NT2/D1 (cell line): ENCODE data around the gene PYHIN1.

Experiments
- SUZ12 ChIP-seq: IDR thresholded peaks from 2 replicates; pipeline ENCODE4 v1.6.1; 2011; ENCODE audit not compliant: insufficient read length, insufficient read depth; ENCODE audit errors: extremely low read depth
- YY1 ChIP-seq: IDR thresholded peaks from 2 replicates; pipeline ENCODE4 v1.6.1; 2011; ENCODE audit not compliant: insufficient read length, insufficient read depth

GRCh38 chr1:158939180-158939579, 7.8 kb downstream of the PYHIN1 start:
- TF ChIP-seq YY1 (no peak), SUZ12 (no peak)
